GM19035 (cell line): ENCODE data around the gene WDHD1.
"Not testable (repeated sequence)": the region's sequence is repeated elsewhere in the genome, so short reads cannot be mapped to it uniquely, and the experiment has no call there.

Experiments used
- ATAC-seq: cut with Tn5 transposase; IDR thresholded peaks from one replicate; pipeline ENCODE4 v1.9.1; 2021; ENCODE audit not compliant: unreplicated experiment

WDHD1 gene

GRCh38 chr14:54908973-54909372 lies 117.9 kb downstream of the WDHD1 start:
- not testable (repeated sequence) for ATAC-seq

- ATAC-seq = no peak
Observed at GRCh38 chr14:54908190-54908589, 118.7 kb downstream of the WDHD1 start.

- ATAC-seq = no peak
Observed at GRCh38 chr14:54906075-54906474, 120.8 kb downstream of the WDHD1 start.

GRCh38 chr14:54902521-54903420 lies 124.1 kb downstream of the WDHD1 start, which contains the start of gene GCH1:
Gene GCH1, minus strand, starts transcription at chr14:54902826. Its CDS starts 163 bp downstream, at chr14:54902663.
- peak; percentile 80 for ATAC-seq

GRCh38 chr14:54902143-54902520 lies 124.8 kb downstream of the WDHD1 start:
- peak; percentile 54 for ATAC-seq

DNA sequence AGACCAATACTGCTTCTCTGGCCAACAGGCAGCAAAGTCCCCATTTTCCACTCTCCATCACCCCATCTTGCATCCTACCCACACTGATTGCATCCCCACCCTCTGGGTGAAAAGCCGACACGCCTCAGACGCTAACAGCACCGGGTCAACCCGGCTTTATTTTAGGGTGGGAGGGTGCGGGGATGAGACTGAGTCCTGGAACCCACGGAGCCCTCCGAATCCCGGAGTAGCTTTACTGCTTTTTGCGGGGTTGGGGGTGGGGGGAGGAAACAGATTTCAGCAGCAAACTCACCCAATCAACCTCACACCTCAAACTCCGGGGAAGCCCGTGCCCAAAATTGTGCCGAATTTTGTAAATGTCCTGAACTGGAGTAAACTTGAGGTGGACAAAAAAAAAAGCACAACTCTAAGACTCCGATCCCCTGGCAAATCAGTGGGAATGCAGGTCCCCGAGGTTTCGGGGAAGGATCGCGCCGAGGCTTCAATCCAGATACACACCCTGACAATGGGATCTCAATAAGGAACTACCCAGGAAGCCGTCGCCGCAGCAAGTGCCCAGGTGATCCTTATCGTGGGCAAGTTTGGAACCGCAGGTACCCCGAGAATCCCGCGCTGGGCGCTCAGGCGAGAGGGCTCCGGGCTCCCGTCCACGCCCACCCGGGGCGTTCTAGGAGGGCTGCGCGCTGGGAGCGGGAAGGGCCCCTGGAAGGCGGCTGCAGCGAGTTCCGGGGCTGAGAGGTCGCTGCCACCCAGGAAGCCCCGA lies 125.3 kb downstream of the WDHD1 start:
- ATAC-seq = no peak

DNA sequence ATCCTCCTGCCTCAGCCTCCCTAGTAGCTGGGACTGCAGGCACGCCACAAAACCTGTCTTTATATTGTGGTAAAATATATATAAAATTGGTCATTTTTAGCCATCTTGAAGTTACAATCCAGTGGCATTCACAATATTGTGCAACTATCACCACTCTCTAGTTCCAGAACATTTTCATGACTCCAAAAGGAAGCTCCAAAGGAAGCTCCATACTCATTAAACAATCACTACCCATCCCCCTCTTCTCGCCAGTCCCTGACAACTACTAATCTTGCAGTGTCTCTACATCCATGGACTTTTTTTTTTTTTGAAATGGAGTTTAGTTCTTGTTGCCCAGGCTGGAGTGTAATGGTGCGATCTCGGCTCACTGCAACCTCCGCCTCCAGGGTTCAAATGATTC lies 127.3 kb downstream of the WDHD1 start:
- ATAC-seq = no peak

DNA sequence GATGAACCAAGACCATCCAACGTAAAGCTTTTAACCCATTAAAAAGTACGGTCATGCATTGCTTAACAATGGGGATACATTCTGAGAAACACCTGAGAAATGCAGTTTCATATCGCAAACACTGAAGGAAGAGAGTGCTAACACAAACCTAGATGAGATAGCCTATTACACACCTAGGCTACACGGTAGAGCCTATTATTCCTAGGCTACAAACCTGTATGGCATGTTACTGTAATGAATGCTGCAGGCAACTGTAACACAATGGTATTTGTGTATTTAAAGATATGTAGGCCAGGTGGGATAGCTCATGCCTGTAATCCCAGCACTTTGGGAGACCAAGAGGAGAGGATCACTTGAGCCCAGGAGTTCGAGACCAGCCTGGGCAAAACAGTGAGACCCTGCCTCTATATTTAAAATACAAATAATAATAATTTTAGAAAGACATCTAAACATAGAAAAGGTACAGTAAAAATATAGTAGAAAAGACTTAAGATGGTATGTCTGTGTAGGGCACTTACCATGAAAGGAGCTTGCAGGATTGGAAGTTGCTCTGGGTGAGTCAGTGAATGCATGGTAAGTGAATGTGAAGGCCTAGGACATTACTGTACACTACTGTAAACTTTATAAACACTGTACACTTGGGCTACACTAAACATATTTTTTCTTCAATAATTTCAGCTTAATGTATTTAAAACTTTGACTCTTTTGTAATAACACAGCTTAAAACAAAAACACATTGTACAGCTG lies 128.9 kb downstream of the WDHD1 start:
- ATAC-seq = not testable (repeated sequence)

DNA sequence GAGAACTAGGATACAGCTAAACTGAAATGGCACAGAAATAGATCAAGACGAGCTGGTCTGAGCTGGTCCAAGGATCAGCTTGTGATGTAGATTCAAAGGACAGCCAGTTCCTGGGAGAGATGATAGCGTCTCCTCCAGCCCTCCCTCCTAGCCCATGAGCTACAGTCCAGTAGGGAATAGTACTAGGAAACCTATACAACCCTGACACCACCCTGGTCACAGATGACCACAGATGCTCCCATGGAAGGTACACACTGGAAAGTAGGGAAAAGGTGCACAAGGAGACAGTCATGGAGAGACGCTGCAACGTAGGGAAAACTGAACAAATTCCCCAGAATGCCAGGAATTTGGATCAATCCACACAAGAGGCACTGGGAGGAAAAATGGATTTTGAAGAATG lies 131.2 kb downstream of the WDHD1 start:
- no peak for ATAC-seq

- ATAC-seq = no peak
Observed at GRCh38 chr14:54894995-54895394, 131.9 kb downstream of the WDHD1 start.

DNA sequence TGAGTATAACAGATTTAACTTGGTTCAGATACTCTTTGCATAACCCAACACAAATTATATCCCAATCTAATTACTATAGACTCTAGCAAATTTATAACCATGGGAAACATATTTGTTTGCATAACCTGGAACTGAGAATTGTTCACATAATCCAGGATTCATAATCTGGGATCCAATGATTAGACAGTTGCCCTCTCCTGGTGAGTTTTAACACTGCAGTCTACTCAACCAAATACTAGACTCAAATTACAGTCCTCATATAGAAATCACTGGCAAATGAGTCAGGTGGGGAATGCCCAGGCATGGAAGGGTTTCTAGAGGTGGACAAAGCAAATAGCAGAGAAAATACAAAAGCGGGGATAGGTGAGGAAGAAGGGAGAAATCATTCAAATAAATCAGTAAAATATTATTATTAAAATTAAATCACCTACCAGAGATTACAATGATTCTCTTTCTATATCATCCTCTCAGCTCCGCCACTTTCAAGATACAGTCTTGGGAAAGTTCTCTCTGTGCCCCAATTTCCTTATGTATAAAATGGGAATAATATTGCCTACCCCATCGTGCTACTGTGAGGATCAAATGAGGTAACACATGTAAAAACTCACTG lies 133.6 kb downstream of the WDHD1 start:
- no peak for ATAC-seq

- no peak for ATAC-seq
Observed at GRCh38 chr14:54891471-54892245, 135.2 kb downstream of the WDHD1 start.

- peak; percentile 78 for ATAC-seq
Observed at GRCh38 chr14:54890788-54891187, 136.1 kb downstream of the WDHD1 start.

DNA sequence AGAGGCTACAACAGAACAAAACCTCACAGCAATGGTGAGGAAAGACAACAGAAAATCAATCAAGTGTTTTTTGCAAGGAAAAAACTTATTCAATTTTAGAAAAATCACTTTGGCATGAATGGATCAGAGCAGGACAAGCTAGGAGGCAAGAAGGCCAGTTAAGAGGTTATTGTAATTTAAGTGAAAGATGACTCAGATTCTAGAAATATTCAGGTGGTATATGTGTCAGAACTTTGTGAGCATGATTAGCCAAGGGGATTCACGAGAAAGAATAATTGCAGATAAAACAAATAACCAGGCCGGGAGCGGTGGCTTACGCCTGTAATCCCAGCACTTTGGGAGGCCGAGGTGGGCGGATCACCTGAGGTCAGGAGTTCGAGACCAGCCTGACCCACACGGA lies 137.0 kb downstream of the WDHD1 start:
- no peak for ATAC-seq
